Measurements from ENCODE around the gene AP3S2.
A peak's percentile ranks its signal among the peaks of the same experiment; 100 is the strongest.

The AP3S2 gene

DNA sequence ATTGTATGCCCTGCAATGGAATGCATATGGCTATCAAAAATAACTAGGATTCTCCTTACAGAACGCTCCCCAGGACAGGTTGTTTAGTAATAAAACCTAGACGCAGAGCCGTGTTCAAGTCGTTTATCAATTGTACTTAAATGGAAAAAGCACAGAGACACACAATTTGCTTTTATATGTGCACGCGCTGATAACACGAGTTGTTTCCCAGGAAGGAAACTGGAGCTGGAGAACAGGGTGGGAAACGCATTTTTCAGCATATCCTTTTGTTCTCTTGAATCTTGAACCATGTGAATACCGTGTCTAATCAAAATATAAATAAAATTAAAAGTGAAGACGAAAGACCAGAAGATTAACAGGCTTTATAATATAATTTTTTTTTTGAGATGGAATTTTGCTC is 75.5 kb downstream of the AP3S2 start:
- no peak overlapping the region for H3K4me3 ChIP-seq (replicated peaks; ENCODE audit: low read depth, low read length)
- no peak for DNase-seq (ENCODE audit: low read depth)
- TF ChIP-seq, protein P1, sequence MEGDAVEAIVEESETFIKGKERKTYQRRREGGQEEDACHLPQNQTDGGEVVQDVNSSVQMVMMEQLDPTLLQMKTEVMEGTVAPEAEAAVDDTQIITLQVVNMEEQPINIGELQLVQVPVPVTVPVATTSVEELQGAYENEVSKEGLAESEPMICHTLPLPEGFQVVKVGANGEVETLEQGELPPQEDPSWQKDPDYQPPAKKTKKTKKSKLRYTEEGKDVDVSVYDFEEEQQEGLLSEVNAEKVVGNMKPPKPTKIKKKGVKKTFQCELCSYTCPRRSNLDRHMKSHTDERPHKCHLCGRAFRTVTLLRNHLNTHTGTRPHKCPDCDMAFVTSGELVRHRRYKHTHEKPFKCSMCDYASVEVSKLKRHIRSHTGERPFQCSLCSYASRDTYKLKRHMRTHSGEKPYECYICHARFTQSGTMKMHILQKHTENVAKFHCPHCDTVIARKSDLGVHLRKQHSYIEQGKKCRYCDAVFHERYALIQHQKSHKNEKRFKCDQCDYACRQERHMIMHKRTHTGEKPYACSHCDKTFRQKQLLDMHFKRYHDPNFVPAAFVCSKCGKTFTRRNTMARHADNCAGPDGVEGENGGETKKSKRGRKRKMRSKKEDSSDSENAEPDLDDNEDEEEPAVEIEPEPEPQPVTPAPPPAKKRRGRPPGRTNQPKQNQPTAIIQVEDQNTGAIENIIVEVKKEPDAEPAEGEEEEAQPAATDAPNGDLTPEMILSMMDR (IDR thresholded peaks at IDR 0.05; ENCODE audit: low read length, missing control alignments) = no peak

- H3K4me3 ChIP-seq (replicated peaks; ENCODE audit: low read depth, low read length) = no peak overlapping the region
- DNase-seq (ENCODE audit: low read depth) = peak; percentile 39
Observed at GRCh38 chr15:89817701-89818280, 76.0 kb downstream of the AP3S2 start.

DNA sequence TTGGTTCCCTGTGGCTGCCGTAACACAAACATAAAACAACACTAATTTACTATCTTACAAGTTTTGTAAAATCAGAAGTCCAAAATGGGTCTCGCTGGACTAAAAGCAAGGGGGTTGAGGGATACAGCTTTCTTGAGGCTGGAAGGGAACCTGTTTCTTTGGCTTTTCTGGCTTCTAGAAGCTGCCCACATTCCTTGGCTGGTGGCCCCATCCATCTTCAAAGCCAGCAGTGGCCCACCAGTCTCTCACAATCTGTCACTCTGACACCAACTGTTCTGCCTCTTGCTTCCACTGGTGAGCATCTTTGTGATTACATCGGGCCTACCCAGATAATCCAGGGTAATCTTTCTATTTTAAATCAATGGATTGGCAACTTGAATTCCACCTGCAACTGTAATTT is 78.0 kb downstream of the AP3S2 start:
- DNase-seq (ENCODE audit: low read depth) = no peak
- H3K4me3 ChIP-seq (replicated peaks; ENCODE audit: low read depth, low read length) = no peak overlapping the region
- TF ChIP-seq, protein P1 (IDR thresholded peaks at IDR 0.05; ENCODE audit: low read length, missing control alignments) = no peak

More at GRCh38 chr15:89817701-89818280, 76.0 kb downstream of the AP3S2 start:
- TF ChIP-seq, protein P1 (IDR thresholded peaks at IDR 0.05; ENCODE audit: low read length, missing control alignments) = no peak

GRCh38 chr15:89814112-89814742 is 79.6 kb downstream of the AP3S2 start:
- TF ChIP-seq, protein P1 (IDR thresholded peaks at IDR 0.05; ENCODE audit: low read length, missing control alignments) = no peak
- no peak for DNase-seq (ENCODE audit: low read depth)
- peak overlapping the region; percentile 77 for H3K4me3 ChIP-seq (replicated peaks; ENCODE audit: low read depth, low read length)

GRCh38 chr15:89813381-89814111 is 80.2 kb downstream of the AP3S2 start:
- no peak for DNase-seq (ENCODE audit: low read depth)
- TF ChIP-seq, protein P1 (IDR thresholded peaks at IDR 0.05; ENCODE audit: low read length, missing control alignments) = no peak
- H3K4me3 ChIP-seq (replicated peaks; ENCODE audit: low read depth, low read length) = peak overlapping the region; percentile 77

DNA sequence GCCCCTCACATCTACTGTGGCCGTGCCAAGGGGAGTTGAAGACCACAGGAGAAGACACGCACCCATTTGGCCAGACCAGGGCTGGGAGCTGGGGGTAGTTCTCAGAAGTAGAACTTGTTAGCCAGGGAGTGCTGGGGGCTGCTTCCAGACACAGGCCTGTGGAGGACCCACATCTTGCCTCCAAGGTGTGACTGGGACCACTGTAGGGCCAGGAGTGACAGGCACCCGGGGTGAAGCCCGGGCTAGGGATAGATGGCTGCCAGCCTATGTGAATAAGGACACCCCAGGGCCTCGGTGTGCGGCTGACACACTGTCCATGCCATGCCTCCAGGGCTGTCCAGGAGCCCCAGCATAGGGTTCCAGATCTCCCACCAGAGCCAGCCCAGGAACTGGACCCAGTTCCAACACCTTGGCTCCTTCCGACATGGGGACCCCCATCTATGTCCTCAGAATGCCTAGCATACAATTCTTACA is 80.9 kb downstream of the AP3S2 start:
- peak overlapping the region; percentile 77 for H3K4me3 ChIP-seq (replicated peaks; ENCODE audit: low read depth, low read length)
- TF ChIP-seq, protein P1 (IDR thresholded peaks at IDR 0.05; ENCODE audit: low read length, missing control alignments) = no peak
- no peak for DNase-seq (ENCODE audit: low read depth)

Measured in fibroblast of pulmonary artery (primary cell).